ENCODE measurements around the gene RGS18. TPM values are rescaled to one million over a fixed set of nuclear protein-coding genes. Genes with fewer than 3 reads are reported as not detected.
A peak's percentile ranks its signal among the peaks of the same experiment; 100 is the strongest.

RGS18 gene
- not detected in 2 replicates for total RNA-seq (2022)
- Bru-seq, nascent RNA: percentile 12 among the genes with signal in this experiment
- percentile 11 among the genes with signal in this experiment for BruChase-seq, experiment 1, labeled RNA remaining after a 6-hour chase
- percentile 11 among the genes with signal in this experiment for BruChase-seq, experiment 2, labeled RNA remaining after a 2-hour chase
- long read RNA-seq: 0 reads

GRCh38 chr1:192158181-192158580 is at the start of gene RGS18:
RGS18 (plus strand) TSS chr1:192158462; CDS start chr1:192158638, 176 bp downstream.
- TF ChIP-seq, protein P1, sequence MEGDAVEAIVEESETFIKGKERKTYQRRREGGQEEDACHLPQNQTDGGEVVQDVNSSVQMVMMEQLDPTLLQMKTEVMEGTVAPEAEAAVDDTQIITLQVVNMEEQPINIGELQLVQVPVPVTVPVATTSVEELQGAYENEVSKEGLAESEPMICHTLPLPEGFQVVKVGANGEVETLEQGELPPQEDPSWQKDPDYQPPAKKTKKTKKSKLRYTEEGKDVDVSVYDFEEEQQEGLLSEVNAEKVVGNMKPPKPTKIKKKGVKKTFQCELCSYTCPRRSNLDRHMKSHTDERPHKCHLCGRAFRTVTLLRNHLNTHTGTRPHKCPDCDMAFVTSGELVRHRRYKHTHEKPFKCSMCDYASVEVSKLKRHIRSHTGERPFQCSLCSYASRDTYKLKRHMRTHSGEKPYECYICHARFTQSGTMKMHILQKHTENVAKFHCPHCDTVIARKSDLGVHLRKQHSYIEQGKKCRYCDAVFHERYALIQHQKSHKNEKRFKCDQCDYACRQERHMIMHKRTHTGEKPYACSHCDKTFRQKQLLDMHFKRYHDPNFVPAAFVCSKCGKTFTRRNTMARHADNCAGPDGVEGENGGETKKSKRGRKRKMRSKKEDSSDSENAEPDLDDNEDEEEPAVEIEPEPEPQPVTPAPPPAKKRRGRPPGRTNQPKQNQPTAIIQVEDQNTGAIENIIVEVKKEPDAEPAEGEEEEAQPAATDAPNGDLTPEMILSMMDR (IDR thresholded peaks at IDR 0.05; ENCODE audit: unreplicated experiment): no peak
- BruUV-seq (replicated peaks): no TSS peak
- Mint-ChIP-seq H3K27ac (ENCODE audit: low read depth, unreplicated experiment) (no peak within 1 kb of the TSS), H3K9me3 (ENCODE audit: unreplicated experiment) (no peaks in the 10 kb centered on the region), H3K4me3 (ENCODE audit: unreplicated experiment) (no peak within 1 kb of the TSS), H3K36me3 (ENCODE audit: insufficient read depth, unreplicated experiment) (no peaks in the 10 kb centered on the region), H3K27me3 (ENCODE audit: insufficient read depth, unreplicated experiment) (no peaks in the 10 kb centered on the region), H3K4me1 (ENCODE audit: insufficient read depth, unreplicated experiment) (peaks cover 5% of the 10 kb centered on the region)
- POLR2A ChIA-PET: no interaction called here
- peak; percentile 11 for DNase-seq (ENCODE audit: unreplicated experiment)
- CTCF ChIA-PET: no interaction called here
- intact Hi-C loops (cut with micrococcal nuclease): no loop called here

DNA sequence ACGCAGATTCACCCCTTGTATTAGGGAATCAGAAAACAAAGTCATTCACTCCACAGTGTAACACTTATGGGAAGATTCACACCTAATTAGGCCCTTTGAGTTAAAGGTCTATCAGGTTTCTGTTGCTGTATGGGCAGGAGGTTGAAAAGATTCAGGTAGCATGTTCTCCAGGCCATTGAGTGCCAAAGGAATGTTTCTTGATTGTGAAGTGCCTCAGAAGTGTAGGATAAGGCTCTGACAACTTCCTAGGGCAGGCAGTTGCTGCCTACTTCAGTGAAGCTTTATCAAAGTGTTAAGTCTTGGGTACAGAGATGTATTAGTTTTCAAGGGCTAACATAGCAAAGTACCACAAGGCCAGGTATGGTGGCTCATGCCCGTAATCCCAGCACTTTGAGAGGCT is 48.7 kb upstream of the RGS18 start:
- Mint-ChIP-seq H3K36me3 (ENCODE audit: insufficient read depth, unreplicated experiment) (no peaks in the 10 kb centered on the region), H3K4me1 (ENCODE audit: insufficient read depth, unreplicated experiment) (peaks cover 6% of the 10 kb centered on the region), H3K27me3 (ENCODE audit: insufficient read depth, unreplicated experiment) (no peaks in the 10 kb centered on the region), H3K4me3 (ENCODE audit: unreplicated experiment) (no peak overlapping the region), H3K27ac (ENCODE audit: low read depth, unreplicated experiment) (no peak overlapping the region), H3K9me3 (ENCODE audit: unreplicated experiment) (no peaks in the 10 kb centered on the region)
- CTCF ChIA-PET: interaction anchor here (1.0 kb wide), 1 partner anchor 12 kb away, joined by 3 read pairs; no protein-coding TSS in a partner anchor
- DNase-seq (ENCODE audit: unreplicated experiment): no peak
- POLR2A ChIA-PET: no interaction called here
- TF ChIP-seq, protein P1 (IDR thresholded peaks at IDR 0.05; ENCODE audit: unreplicated experiment): no peak
- intact Hi-C loops (cut with micrococcal nuclease): no loop called here
- no TSS peak for BruUV-seq (replicated peaks)

- no peaks in the 10 kb centered on the region for H3K4me1 Mint-ChIP-seq (ENCODE audit: insufficient read depth, unreplicated experiment)
Observed at GRCh38 chr1:192115000-192115399, 43.3 kb upstream of the RGS18 start.

GRCh38 chr1:192118881-192119405 is 39.3 kb upstream of the RGS18 start:
- no TSS peak for BruUV-seq (replicated peaks)
- TF ChIP-seq, protein P1 (IDR thresholded peaks at IDR 0.05; ENCODE audit: unreplicated experiment): no peak
- POLR2A ChIA-PET: no interaction called here
- H3K27ac Mint-ChIP-seq (ENCODE audit: low read depth, unreplicated experiment): no peak overlapping the region
- intact Hi-C loops (cut with micrococcal nuclease): no loop called here
- no peaks in the 10 kb centered on the region for H3K27me3 Mint-ChIP-seq (ENCODE audit: insufficient read depth, unreplicated experiment)
- CTCF ChIA-PET: interaction anchor here (0.6 kb wide), 1 partner anchor 23 kb away, joined by 3 read pairs; no protein-coding TSS in a partner anchor
- no peak overlapping the region for H3K4me3 Mint-ChIP-seq (ENCODE audit: unreplicated experiment)
- peaks cover 8% of the 10 kb centered on the region for H3K9me3 Mint-ChIP-seq (ENCODE audit: unreplicated experiment)
- no peaks in the 10 kb centered on the region for H3K4me1 Mint-ChIP-seq (ENCODE audit: insufficient read depth, unreplicated experiment)
- no peaks in the 10 kb centered on the region for H3K36me3 Mint-ChIP-seq (ENCODE audit: insufficient read depth, unreplicated experiment)
- no peak for DNase-seq (ENCODE audit: unreplicated experiment)

More at GRCh38 chr1:192115000-192115399, 43.3 kb upstream of the RGS18 start:
- ChIA-PET CTCF (interaction anchor here (0.5 to 0.6 kb wide), 2 partner anchors 51 to 305 kb away, joined by 3 to 4 read pairs; no protein-coding TSS in a partner anchor), POLR2A (no interaction called here)
- no peaks in the 10 kb centered on the region for H3K27me3 Mint-ChIP-seq (ENCODE audit: insufficient read depth, unreplicated experiment)
- H3K4me3 Mint-ChIP-seq (ENCODE audit: unreplicated experiment): no peak overlapping the region
- H3K27ac Mint-ChIP-seq (ENCODE audit: low read depth, unreplicated experiment): no peak overlapping the region
- no TSS peak for BruUV-seq (replicated peaks)
- DNase-seq (ENCODE audit: unreplicated experiment): no peak
- H3K9me3 Mint-ChIP-seq (ENCODE audit: unreplicated experiment): no peaks in the 10 kb centered on the region
- intact Hi-C loops (cut with micrococcal nuclease): no loop called here
- H3K36me3 Mint-ChIP-seq (ENCODE audit: insufficient read depth, unreplicated experiment): no peaks in the 10 kb centered on the region
- TF ChIP-seq, protein P1 (IDR thresholded peaks at IDR 0.05; ENCODE audit: unreplicated experiment): no peak
